GM19099 (cell line): ENCODE measurements around the gene SPACDR.

Source experiments
- POLR2A ChIP-seq: IDR thresholded peaks from 3 replicates; pipeline ENCODE4 v1.6.1; 2011; ENCODE audit warnings: low read depth; ENCODE audit not compliant: insufficient read length; ENCODE audit errors: extremely low read depth

Gene SPACDR

GRCh38 chr7:100472854-100473499, 8.9 kb upstream of the SPACDR start:
- no peak for TF ChIP-seq POLR2A

DNA sequence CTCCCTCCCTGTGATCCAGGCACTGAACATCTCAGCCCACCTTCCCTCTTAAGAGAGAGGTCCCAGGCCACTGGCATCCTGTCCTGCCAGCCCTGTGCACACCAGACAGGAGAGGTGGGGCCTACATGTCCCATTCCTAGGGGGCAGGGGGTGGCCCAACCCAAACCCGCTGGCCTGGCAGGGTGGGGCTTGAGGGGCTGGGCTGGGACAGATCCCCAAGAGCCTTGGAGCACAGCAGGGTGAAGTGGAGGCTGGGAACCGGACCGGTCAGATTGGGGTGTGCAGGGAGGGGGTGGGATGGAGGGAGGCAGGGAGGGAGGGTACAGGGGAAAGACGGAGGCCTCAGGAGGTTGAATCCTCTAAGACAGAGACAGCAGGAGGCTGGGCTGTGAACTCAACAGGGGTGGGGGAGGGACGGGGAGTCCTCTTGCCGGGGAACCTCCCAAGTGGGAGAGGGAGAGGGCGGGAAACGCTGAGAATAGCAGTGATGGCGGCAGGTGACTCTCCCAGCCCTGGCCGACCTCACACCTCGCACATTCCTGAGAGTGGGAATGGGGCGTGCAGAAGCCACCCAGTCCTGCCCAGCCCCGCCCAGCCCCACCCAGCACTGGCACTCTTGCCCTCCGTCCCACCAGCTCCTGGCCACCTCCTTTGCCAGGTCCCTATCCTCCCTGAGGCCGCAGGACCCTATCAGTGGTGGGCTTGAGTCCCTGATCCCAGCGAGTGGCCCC, 8.2 kb upstream of the SPACDR start:
- TF ChIP-seq POLR2A: no peak

DNA sequence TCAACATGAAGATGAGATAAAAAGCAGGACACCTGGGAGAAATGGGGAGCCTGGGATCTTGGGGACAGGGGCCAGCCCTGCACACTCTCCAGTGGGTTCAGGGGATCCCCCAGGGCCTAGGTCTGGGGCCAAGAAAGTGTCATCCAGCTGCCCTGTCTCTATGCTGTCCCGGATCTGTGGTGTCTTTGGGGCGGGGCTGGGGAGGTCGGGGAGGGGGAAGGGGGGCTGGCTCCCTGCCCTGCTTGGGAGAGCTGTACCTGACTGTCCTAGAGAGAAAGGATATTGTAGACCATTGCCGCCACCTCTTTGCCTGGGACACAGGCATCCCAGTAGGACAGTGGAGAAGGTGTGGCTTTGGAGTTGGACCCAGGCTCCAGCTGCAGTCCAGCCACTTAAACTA, 7.0 kb upstream of the SPACDR start:
- TF ChIP-seq POLR2A: no peak

- TF ChIP-seq POLR2A: no peak
These were observed 5.4 kb upstream of the SPACDR start for GRCh38 chr7:100469227-100470044.

DNA sequence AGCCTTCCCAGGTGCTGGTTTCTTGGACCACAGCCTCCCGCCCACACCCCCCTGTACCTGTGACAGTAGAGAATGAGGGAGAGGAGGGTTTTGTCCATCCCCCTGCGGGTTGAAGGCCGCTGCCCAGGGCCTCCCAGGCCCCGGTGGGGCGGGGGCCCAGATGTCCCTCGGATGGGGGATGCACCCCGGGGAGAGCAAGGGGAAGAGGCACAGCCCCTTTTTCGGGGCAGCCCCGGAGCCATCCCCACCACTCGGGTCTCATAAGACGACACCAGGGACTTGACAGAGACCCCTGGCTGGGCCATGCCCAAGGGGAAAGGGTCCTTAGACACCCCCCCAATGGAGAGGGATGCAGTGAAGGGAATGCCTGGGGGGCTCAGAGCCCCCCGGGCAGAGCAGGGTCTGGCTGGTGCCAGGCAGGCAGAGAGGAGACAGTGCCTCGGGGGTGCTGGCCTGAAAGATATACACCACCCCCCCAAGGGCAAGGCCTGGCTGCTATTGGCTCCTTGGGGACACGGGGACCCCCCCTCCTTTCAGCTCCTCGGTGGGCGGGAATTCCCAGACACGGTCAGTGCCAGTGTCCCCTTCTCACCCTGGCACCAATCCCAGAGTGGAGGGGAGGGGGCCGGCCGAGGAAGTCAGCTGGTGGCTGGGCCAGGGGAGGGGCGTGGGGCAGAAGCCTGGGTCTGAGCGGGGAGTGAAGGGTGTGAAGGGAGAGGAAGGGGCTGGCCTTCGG, 3.7 kb upstream of the SPACDR start:
- TF ChIP-seq POLR2A: no peak

- no peak for TF ChIP-seq POLR2A
These were observed 2.9 kb upstream of the SPACDR start for GRCh38 chr7:100466653-100467605.

DNA sequence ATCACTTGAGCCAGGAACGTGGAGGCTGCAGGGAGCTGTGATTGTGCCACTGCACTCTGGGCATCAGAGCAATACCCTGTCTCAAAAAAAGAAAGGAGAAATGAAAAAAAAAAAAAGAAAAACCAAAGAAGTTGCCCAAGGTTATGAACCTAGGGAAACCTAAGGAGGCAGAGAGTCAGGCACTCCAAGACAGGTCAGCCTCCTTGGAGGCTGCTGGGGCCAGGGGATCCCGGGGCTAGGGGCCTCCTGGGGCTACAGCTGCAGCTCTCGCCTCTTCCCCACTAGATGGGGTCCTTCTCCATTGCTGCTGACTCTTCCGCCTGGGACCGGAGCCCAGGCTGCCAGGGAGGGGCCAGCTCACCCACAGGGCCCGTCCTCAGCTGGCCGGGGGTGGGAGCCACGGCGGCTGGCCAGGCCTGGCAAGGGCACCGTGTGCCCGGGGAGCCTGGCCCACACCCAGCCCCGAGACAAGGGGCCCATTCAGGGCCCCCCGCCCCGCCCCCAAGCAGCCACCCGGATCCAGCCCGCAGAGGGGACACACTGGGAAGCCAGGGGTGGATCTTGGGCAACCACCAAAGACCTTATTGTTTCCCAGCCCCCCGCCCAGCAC, 1.7 kb upstream of the SPACDR start:
- TF ChIP-seq POLR2A: no peak

DNA sequence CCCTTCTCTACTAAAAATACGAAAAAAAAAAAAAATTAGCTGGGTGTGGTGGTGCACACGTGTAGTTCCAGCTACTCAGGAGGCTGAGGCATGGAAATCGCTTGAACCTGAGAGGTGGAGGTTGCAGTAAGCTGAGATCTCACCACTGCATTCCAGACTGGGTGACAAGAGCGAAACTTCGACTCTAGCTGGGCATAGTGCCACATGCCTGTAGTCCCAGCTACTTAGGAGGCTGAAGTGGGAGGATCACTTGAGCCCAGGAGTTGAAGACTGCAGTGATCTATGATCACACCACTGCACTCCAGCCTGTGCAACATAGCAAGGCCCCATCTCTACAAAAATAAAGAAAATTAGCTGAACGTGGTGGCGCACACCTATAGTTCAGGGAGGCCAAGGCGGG, 1.2 kb upstream of the SPACDR start:
- no peak for TF ChIP-seq POLR2A

- TF ChIP-seq POLR2A: no peak
These were observed 731 bp upstream of the SPACDR start for GRCh38 chr7:100464791-100465190.

GRCh38 chr7:100457033-100457432, 7.0 kb downstream of the SPACDR start:
- no peak for TF ChIP-seq POLR2A

- no peak for TF ChIP-seq POLR2A
These were observed 7.5 kb downstream of the SPACDR start for GRCh38 chr7:100456562-100456961.

- TF ChIP-seq POLR2A: no peak
These were observed 8.9 kb downstream of the SPACDR start for GRCh38 chr7:100455206-100455605.

- no peak for TF ChIP-seq POLR2A
These were observed 11.5 kb downstream of the SPACDR start for GRCh38 chr7:100452513-100452912.
